ENCODE results near the gene HSH2D. TPM values are rescaled to one million over a fixed set of nuclear protein-coding genes. Genes with fewer than 3 reads are reported as not detected.
A peak's percentile ranks its signal among the peaks of the same experiment; 100 is the strongest.

The HSH2D gene
- total and polyA plus RNA-seq, 10 of the 15 experiments (the other 5 are each of a cell fraction or from before 2014, with no cell fraction given) = 22.0 to 145 (median 89.3) TPM

DNA sequence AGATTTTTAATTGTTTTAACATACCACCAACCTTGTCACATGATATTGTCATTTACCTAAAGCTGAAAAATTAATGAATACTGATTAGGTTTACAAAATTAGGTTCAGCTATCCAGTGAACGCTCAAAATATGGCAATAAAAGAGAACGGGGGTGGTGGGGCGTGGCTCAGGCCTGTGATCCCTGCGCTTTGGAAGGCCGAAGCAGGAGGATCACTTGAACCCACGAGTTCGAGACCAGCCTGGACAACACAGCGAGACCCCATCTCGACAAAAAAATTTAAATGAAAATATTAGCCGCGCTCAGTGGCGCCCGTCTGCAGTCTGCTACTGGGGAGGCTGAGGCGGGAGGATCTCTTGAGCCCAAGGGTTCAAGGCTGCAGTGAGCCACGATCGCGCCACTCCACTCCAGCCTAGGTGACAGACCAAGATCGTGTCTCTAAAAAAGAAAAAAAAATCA lies 41.2 kb downstream of the HSH2D start:
- CTCF ChIA-PET = interaction anchor here (0.7 to 5.1 kb wide), 26 partner anchors 8 to 238 kb away, joined by 3 to 61 read pairs (median 5); partner anchors contain the start of genes AP1M1, HSH2D and TPM4

More for the DNA sequence above, 41.2 kb downstream of the HSH2D start:
- Histone ChIP-seq H3K9me3 (replicated peaks; ENCODE audit: control insufficient read depth, insufficient read depth, low read length) (no peaks in the 10 kb centered on the region), H3K36me3 (ENCODE audit: control insufficient read depth in 2 of 2, insufficient read depth in 2 of 2, low read length in 1 of 2) (peaks cover 2 to 3% of the 10 kb centered on the region in 2 experiments), H4K20me1 (ENCODE audit: control insufficient read depth, insufficient read depth) (no peaks in the 10 kb centered on the region), H3K4me3 (peak overlapping the region; percentile 60), H3K4me2 (ENCODE audit: control insufficient read depth, insufficient read depth) (peak overlapping the region; percentile 50), H3K4me1 (ENCODE audit: control insufficient read depth, insufficient read depth, low read length) (peaks cover 2% of the 10 kb centered on the region; the same call in 1 of the 2 replicates), H3K27me3 (replicated peaks in 1 of 2; ENCODE audit: control insufficient read depth in 2 of 2, insufficient read depth in 2 of 2, low read length in 1 of 2) (no peaks in the 10 kb centered on the region), H3K9ac (ENCODE audit: control insufficient read depth, insufficient read depth, low read length) (no peak overlapping the region; the same call in 1 of the 2 replicates), H3K79me2 (ENCODE audit: control insufficient read depth, insufficient read depth, low read length) (peaks cover 16% of the 10 kb centered on the region), H3K27ac (ENCODE audit: control insufficient read depth, insufficient read depth) (no peak overlapping the region), H2AFZ (ENCODE audit: control insufficient read depth, low read depth, low read length) (peak overlapping the region; percentile 84)
- no peak; the same call in 2 of the 3 replicates for ATAC-seq
- WGBS (ENCODE audit: insufficient coverage, insufficient replicate concordance, low lambda C conversion rate, missing lambda C conversion rate) = 63% methylated on average over 18 of the region's 18 CpGs
- RAD21 ChIA-PET (ENCODE audit: unreplicated experiment) = interaction anchor here (0.6 to 3.9 kb wide), 20 partner anchors 10 to 766 kb away, joined by 3 to 33 read pairs (median 5); partner anchors contain the start of genes AKAP8L, AP1M1, HSH2D and TPM4
- intact Hi-C loops (cut with micrococcal nuclease; ENCODE audit: unreplicated experiment) = no loop called here
- no peak for FAIRE-seq
- BruUV-seq (replicated peaks) = TSS peak; percentile 78
- POLR2A ChIA-PET = interaction anchor here (0.6 to 2.0 kb wide), 10 partner anchors 8 to 143 kb away, joined by 3 to 12 read pairs (median 6); partner anchors contain the start of genes AP1M1, HSH2D and TPM4
- DNase-seq (ENCODE audit: low read depth, low spot score) = no peak
- TF ChIP-seq SIN3A (IDR thresholded peaks at IDR 0.05; ENCODE audit: low read depth, low read length) (no peak), ZNF274 (IDR thresholded peaks at IDR 0.05; ENCODE audit: insufficient read depth, insufficient read length) (no peak), ZNF24 (IDR thresholded peaks at IDR 0.05) (no peak), YY1 (IDR thresholded peaks at IDR 0.05; ENCODE audit: low read depth, low read length) (no peak), EGR1 (IDR thresholded peaks at IDR 0.05; ENCODE audit: borderline replicate concordance in 1 of 2, low read depth in 2 of 2, low read length in 2 of 2) (no peak), STAT3 (IDR thresholded peaks at IDR 0.05; ENCODE audit: low read depth, low read length) (no peak), FOXM1 (IDR thresholded peaks at IDR 0.05; ENCODE audit: low read depth, low read length) (no peak), TARDBP (IDR thresholded peaks at IDR 0.05; ENCODE audit: borderline replicate concordance) (no peak), KAT2A (conservative IDR thresholded peaks at IDR 0.05; ENCODE audit: control insufficient read depth, low read depth, low read length) (no peak), POLR2AphosphoS5 (IDR thresholded peaks at IDR 0.05; ENCODE audit: low read length) (no peak), TCF3 (IDR thresholded peaks at IDR 0.05; ENCODE audit: borderline replicate concordance, insufficient read depth, low read depth, low read length) (no peak), IRF4 (IDR thresholded peaks at IDR 0.05; ENCODE audit: low read depth, low read length) (no peak), STAT1 (conservative IDR thresholded peaks at IDR 0.05) (no peak), RB1 (IDR thresholded peaks at IDR 0.05; ENCODE audit: borderline replicate concordance) (no peak), ESRRA (IDR thresholded peaks at IDR 0.05; ENCODE audit: low read length) (0 out of 2 replicates have a peak, but pooled peaks have one; percentile 26), SMARCA5 (IDR thresholded peaks at IDR 0.05) (0 out of 2 replicates have a peak, but pooled peaks have one; percentile 33)
- TF ChIP-seq, protein P1, sequence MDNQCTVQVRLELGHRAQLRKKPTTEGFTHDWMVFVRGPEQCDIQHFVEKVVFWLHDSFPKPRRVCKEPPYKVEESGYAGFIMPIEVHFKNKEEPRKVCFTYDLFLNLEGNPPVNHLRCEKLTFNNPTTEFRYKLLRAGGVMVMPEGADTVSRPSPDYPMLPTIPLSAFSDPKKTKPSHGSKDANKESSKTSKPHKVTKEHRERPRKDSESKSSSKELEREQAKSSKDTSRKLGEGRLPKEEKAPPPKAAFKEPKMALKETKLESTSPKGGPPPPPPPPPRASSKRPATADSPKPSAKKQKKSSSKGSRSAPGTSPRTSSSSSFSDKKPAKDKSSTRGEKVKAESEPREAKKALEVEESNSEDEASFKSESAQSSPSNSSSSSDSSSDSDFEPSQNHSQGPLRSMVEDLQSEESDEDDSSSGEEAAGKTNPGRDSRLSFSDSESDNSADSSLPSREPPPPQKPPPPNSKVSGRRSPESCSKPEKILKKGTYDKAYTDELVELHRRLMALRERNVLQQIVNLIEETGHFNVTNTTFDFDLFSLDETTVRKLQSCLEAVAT (IDR thresholded peaks at IDR 0.05) = peak; percentile 84
- SMC1A ChIA-PET (ENCODE audit: uncharacterized antibody, unreplicated experiment) = interaction anchor here (0.6 to 3.3 kb wide), 24 partner anchors 9 to 558 kb away, joined by 3 to 34 read pairs (median 4); partner anchors contain the start of genes AP1M1, HSH2D and TPM4
- in situ Hi-C loops (cut with MboI) = loop anchor here (5.0 kb wide), 3 partner anchors 117 to 557 kb away; no protein-coding TSS in a partner anchor
